Measurements from ENCODE around the gene FGD2. TPM values are rescaled to one million over a fixed set of nuclear protein-coding genes. Genes with fewer than 3 reads are reported as not detected.

FGD2 gene
- total and polyA plus RNA-seq, 10 donors, result 63.4 to 426 (median 270) TPM

GRCh38 chr6:36957773-36958271, 47.6 kb upstream of the FGD2 start:
- Histone ChIP-seq H3K27me3 (replicated peaks in 1 of 7) (peaks cover 0 to 23% (median 0%) of the 10 kb centered on the region in 7 donors), H3K4me1 (peaks cover 0 to 40% (median 19%) of the 10 kb centered on the region in 6 donors), H3K36me3 (no peaks in the 10 kb centered on the region), H3K9me3 (no peaks in the 10 kb centered on the region), H3K4me3 (no peak overlapping the region), H3K27ac (no peak overlapping the region)
- DNase-seq, result peak; percentile 58
- no peak for TF ChIP-seq CTCF (IDR thresholded peaks at IDR 0.05 in 8 of 11, conservative IDR thresholded peaks at IDR 0.05 in 3 of 11)
- no peak for TF ChIP-seq POLR2A (IDR thresholded peaks at IDR 0.05)
- no peak for TF ChIP-seq POLR2AphosphoS5 (IDR thresholded peaks at IDR 0.05)
- WGBS, 5 donors, result 81 to 93% (median 90%) methylated on average over 9 of the region's 9 CpGs
- intact Hi-C loops (cut with DNase I; ENCODE audit: low total_unique reads), result no loop called here

- TF ChIP-seq CTCF (IDR thresholded peaks at IDR 0.05 in 8 of 11, conservative IDR thresholded peaks at IDR 0.05 in 3 of 11) (no peak), POLR2A (IDR thresholded peaks at IDR 0.05) (no peak), POLR2AphosphoS5 (IDR thresholded peaks at IDR 0.05) (no peak)
- no peak overlapping the region for H3K27ac ChIP-seq
- peak; percentile 58 for DNase-seq
- H3K4me3 ChIP-seq, result no peak overlapping the region
- peaks cover 0 to 23% (median 0%) of the 10 kb centered on the region in 7 donors for H3K27me3 ChIP-seq (replicated peaks in 1 of 7)
- H3K9me3 ChIP-seq, result no peaks in the 10 kb centered on the region
- intact Hi-C loops (cut with DNase I; ENCODE audit: low total_unique reads), result no loop called here
- H3K36me3 ChIP-seq, result no peaks in the 10 kb centered on the region
- peaks cover 0 to 44% (median 27%) of the 10 kb centered on the region in 6 donors for H3K4me1 ChIP-seq
- 85 to 93% (median 87%) methylated on average over 40 to 44 of the region's 44 CpGs for WGBS, 5 donors
Measured at GRCh38 chr6:36958775-36959554, 46.5 kb upstream of the FGD2 start.

- TF ChIP-seq POLR2AphosphoS5 (IDR thresholded peaks at IDR 0.05) (no peak), CTCF (IDR thresholded peaks at IDR 0.05 in 8 of 11, conservative IDR thresholded peaks at IDR 0.05 in 3 of 11) (no peak), POLR2A (IDR thresholded peaks at IDR 0.05) (no peak)
- Histone ChIP-seq H3K36me3 (no peaks in the 10 kb centered on the region), H3K4me3 (no peak overlapping the region), H3K9me3 (no peaks in the 10 kb centered on the region), H3K27me3 (replicated peaks in 1 of 7) (peaks cover 0 to 18% (median 0%) of the 10 kb centered on the region in 7 donors), H3K4me1 (peaks cover 0 to 44% (median 28%) of the 10 kb centered on the region in 6 donors), H3K27ac (no peak overlapping the region)
- 92 to 96% (median 94%) methylated on average over 12 to 17 of the region's 17 CpGs for WGBS, 5 donors
- peak; percentile 36 for DNase-seq
- intact Hi-C loops (cut with DNase I; ENCODE audit: low total_unique reads), result loop anchor here (10.0 kb wide), 1 partner anchor 55 kb away; no protein-coding TSS in a partner anchor
Measured at GRCh38 chr6:36959555-36960250, 45.8 kb upstream of the FGD2 start.
